GM19240 (cell line): Measurements from ENCODE around the gene PLCD3.

Experiments used
- DNase-seq: peaks from one replicate; pipeline ENCODE4 v3.0.0; 2011; ENCODE audit warnings: low spot score; ENCODE audit not compliant: insufficient read length

Gene PLCD3

GRCh38 chr17:45117848-45118646 is 14.3 kb downstream of the PLCD3 start:
- no peak for DNase-seq

DNA sequence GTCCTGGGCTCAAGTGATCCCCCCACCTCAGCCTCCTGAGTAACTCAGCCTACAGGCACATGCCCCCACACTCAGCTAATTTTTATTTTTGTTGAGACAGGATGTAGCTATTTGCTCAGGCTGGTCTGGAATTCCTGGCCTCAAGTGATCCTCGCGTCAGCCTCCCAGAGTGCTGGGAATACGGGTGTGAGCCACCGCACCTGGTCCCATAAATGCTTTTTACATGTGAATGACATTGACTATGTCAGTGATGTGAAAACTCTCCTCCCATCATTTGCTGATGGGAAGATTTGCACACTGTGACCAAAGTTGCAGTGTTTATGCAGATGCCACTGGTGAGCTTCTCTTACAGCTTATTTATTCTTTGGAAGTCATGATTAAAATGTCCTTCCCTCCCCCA is 15.0 kb downstream of the PLCD3 start:
- DNase-seq = no peak

GRCh38 chr17:45116434-45117016 is 15.8 kb downstream of the PLCD3 start:
- DNase-seq = no peak

DNA sequence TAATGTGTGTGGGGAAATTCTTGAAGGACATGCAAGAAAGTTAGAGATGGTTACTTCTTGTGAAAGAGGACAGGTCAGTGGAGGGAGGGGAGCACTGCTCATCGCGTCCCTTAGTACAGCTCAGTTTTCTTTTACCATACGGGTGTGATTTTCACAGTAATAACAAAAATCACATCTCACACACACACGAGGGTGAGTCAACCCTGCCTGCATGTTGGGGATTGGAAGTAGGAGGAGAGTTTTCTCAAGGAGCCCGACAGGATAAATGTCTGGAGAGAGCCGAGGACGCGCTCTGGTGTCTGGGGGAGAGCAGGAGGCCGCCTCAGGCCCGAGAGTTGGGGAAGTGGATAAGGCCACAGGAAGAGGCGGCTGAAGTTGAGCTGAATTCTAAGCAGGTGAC is 16.4 kb downstream of the PLCD3 start:
- no peak for DNase-seq

GRCh38 chr17:45115015-45115625 is 17.2 kb downstream of the PLCD3 start:
- DNase-seq = no peak

GRCh38 chr17:45114117-45114932 is 18.0 kb downstream of the PLCD3 start:
- DNase-seq = no peak

GRCh38 chr17:45113424-45113754 is 18.9 kb downstream of the PLCD3 start:
- DNase-seq = no peak

DNA sequence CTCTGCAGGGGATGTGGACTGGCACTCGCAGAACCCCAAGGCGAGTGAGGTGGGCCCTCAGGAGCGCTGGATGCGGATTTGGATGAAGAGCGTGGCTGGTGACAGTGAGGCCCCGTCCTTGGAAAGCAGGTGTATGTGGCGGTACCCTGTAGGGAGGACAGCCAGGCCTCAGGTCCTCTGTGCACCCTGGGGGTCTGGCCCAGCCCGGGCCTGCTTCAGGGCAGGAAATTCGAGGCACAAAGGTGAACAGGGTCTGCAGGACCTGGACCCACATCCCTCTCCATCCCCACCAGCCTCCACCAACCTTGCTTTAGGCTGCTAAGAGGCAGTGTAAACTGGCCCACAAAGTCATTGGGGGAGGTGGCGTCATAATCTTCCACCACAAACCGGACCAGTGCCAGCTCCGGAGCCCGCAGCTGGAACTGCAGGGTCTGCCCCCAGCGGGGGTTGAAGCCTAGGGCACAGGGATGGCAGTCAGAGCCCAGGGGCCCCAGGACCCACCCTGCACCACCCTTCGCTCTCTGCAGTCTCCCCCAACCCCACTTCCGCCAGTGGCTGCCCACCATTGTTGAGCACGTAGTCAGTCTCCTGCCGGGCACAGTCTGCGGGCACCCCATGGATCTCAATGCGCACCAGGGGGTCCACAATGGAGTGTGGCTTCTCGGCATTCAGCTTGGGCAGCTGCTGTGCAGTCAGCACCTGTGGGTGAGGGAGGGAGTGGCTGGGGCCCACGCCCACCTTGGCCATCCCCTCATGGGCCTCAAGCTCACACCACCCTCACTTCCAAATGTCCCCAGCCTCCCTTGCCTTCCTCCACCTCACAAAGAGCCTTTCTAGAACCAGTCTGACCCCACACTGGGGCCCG is 19.5 kb downstream of the PLCD3 start:
- no peak for DNase-seq

GRCh38 chr17:45111850-45112249 is 20.5 kb downstream of the PLCD3 start:
- DNase-seq = no peak

- DNase-seq = no peak
These were observed 21.4 kb downstream of the PLCD3 start for GRCh38 chr17:45110676-45111611.

DNA sequence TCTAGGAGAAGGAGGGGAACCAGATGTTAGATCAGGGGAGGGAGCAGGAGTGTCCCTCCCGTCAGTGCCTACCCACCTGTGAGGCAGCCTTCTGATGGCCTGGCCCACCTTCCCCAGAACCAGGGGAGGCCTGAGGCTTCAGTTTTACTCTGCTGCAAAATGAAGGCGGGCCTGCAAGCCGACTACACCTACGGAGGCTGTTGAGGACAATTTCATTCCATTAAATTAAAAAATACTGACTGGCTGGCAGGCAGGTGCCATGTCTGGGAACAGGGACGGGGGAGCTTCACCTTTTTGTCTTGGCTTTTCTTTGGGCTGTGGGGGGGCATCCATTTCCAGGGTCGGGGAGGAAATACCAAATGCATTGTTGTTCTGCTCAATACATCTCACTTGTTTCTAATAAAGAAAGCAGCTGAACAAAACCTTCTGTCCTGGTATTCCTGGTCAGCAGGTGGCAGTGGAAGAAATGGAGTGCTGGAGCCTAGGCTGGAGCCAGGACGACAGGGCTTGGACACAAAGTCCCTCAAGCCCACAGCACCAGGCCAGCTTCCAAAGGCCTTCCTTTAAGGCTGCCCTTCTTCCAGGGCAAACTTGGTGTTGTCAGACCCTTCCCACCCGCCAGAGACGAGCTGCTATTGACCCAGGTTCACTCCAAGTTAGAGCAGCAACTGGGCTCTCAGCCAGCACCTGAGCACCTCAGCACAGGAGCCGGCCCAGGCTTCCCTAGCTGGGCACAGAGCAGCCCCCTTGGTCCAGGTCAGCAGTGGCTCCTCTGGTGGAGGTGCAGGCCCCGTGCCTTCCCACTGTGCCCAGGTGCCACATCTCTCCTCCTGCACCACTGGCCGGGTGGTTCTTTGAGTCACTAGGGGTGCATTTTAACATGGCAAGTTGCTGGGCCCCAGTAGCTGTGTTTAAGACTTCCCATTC is 23.5 kb downstream of the PLCD3 start:
- DNase-seq = no peak

- no peak for DNase-seq
These were observed 24.3 kb downstream of the PLCD3 start for GRCh38 chr17:45108051-45108450.

DNA sequence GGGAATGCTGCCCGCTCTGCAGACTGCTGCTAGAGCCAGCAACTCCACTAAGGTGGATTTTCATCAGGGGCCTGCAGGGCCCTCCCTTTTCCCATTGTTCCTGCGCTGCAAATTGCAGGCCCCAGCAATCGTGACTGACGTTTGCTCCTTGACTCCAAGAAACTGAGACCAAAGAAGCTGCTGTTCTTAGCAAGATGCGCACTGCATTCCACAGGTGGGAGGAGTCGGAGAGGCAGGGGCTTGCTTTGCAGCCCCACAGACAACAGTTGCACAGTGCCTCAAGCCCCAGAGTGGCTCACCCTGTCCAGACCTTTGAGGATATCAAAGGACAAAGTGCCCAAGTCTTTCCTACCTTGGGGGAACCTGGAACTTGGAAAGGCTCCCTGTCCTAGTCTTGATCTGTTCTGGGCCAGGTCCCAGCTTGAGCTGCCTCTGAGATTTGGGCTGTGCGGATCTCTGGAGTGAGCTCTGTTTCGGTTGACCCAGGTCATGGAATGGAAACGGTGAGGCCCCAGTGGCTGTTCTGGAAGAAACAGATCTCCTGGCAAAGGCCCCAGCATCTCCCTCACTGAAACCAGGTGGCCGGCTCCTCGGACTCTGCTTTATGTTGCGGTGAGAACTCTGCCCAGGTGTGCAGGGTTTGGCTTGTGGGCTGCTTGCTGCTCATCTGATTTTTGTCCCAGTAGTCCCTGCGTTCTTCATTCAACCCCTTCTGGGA is 24.9 kb downstream of the PLCD3 start:
- DNase-seq = no peak

GRCh38 chr17:45106582-45106981 is 25.7 kb downstream of the PLCD3 start:
- DNase-seq = no peak

DNA sequence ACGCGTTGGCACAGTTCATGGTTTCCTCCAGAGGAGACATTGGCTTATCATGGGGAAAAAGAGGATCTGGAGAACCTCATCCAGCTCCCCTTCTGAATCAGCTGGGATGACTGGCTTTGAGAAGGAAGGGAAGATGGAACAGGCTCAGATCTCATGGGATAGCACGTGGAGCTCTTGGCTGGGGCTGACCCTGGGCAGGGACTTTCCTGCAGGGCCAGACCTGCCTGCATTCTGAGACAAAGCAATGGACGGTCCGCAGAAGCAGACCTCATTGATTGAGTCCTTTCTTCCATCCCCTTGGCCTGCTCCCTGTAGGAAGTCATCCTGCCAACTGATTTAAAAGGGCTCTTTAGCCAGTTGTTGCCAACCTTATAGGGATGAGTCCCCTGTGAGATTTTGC is 26.2 kb downstream of the PLCD3 start:
- no peak for DNase-seq

- DNase-seq = no peak
These were observed 27.2 kb downstream of the PLCD3 start for GRCh38 chr17:45104907-45105624.

DNA sequence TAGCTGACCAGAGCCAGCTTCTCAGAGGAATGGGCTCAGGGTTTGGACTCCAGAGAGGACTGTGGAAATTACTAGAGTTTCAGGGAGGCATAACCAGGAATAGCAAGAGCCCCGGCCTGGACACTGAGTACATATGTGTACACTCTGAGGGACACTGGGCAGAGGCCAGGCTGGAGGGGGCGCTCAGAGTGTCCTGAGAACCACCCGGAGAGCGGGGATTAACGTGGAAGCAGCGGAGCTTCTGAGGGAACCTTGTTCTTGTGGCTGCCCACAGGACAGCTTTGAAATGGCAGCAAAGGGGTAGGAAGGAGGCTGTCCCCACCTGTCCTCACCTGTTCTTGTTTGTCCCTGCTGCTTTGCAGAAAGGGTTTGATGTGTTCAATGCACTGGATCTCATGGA is 27.8 kb downstream of the PLCD3 start:
- no peak for DNase-seq

DNA sequence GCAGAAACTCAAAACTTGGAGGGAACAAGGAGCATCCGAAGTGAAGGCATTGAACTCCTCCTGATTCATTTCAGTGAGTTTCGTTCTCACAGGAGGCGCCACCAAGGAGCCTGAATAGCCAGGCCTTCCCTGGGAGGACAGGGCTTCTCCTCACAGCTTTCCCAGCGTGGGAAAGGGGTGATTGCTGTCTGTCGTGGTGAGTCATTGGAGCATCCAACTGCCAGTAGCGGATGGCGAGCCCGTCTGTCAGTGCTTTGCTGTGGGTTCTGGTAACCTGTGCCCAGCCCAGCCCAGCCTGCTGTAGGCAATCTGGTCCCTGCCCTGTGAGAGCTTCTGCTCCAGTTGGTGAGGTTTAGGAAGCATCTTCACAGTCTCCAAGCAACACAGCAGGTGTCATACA is 28.3 kb downstream of the PLCD3 start:
- DNase-seq = no peak
